HPDE6-E6E7 (cell line): ENCODE results near the gene GIMAP5.

ENCODE experiments used
- DNase-seq: peaks from one replicate; pipeline ENCODE4 v3.0.0; 2011; ENCODE audit warnings: missing footprints; ENCODE audit errors: extremely low spot score

GIMAP5 gene

GRCh38 chr7:150735596-150736358, 1.4 kb upstream of the GIMAP5 start:
- DNase-seq, result no peak

GRCh38 chr7:150736864-150737263, 354 bp upstream of the GIMAP5 start:
- no peak for DNase-seq

GRCh38 chr7:150738092-150738491, 874 bp downstream of the GIMAP5 start:
- DNase-seq, result no peak

DNA sequence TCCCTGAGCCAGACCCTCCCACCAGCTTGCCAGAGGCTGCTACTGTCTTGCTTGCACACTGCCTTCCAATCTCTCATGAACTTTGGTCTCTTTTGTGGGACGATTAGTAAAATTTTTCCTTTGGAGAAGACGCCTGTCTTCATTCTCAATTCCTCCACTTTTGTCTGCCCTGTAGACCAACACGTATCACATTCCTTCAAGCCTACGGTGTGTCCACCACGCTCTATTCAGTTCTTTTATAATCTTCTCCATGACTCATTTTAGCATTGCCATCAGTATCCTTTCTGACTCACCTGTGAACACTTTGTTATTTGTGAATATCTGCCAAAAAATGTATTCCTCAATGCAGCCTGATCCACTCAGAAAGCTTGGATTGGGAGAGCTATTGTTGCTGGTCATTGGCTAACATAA, 1.4 kb downstream of the GIMAP5 start:
- no peak for DNase-seq

- DNase-seq, result no peak
These were observed 1.8 kb downstream of the GIMAP5 start for GRCh38 chr7:150739033-150739432.

- DNase-seq, result no peak
These were observed 2.8 kb downstream of the GIMAP5 start for GRCh38 chr7:150740053-150740452.

GRCh38 chr7:150742286-150742968, 5.2 kb downstream of the GIMAP5 start:
- no peak for DNase-seq

GRCh38 chr7:150744041-150744656, 6.9 kb downstream of the GIMAP5 start:
- no peak for DNase-seq

- no peak for DNase-seq
These were observed 7.9 kb downstream of the GIMAP5 start for GRCh38 chr7:150745086-150745485.

DNA sequence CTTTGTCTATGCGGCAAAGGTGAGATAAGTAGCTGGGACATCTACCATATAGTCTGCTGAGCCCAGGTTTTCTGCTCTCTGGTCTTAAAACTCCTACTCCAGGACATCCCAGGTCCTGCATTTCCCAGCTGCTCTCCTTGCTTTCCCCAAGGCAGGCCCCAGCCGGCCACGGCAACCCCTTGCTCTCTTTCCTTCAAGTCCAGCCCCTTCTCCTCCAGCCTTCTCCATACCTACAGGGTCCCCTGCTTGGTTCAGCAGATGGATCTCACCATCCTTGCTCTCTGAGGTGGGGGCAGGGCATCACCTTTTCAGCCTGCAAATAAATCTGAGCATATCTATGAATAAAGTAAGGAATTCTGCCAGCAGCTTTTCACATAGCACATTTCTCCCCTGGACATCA, 8.7 kb downstream of the GIMAP5 start:
- DNase-seq, result no peak

- DNase-seq, result no peak
These were observed 9.7 kb downstream of the GIMAP5 start for GRCh38 chr7:150746921-150747320.

DNA sequence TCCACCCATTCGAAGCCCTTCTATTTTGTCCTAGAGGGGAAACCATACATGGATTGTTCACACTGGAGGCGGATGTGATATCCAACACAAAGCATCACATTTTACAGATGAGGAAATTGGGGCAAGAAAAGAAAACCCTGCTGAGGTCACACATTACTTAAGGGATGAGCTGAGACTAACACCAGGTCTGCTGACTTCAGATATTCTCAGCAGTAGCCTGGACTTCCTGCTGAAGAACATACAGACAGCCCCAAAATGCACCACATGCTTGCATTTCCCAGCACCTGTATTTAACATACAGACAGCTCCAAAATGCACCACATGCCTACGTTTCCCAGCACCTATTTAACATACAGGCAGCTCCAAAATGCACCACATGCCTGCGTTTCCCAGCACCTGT, 11.2 kb downstream of the GIMAP5 start:
- no peak for DNase-seq

- no peak for DNase-seq
These were observed 14.5 kb downstream of the GIMAP5 start for GRCh38 chr7:150751702-150752101.

DNA sequence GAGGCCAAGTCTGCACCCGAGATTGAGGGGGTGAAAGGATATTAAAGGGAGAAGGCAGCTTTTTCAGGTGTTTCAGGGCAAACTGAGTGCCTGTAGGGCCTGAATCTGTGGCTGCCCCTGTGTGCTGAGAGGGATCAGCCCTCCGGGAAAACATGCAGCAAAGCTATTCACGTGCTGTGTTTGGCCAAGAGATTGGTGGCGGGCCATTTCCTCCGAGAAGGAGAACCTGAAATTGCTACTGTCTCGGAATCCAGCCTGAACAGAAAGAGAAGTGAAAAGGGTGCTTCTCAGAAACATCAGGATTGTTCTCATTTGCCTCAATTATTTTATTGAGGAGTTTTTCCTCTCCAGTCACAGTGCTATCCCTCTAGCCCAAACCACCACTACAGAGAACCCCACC, 16.0 kb downstream of the GIMAP5 start:
- no peak for DNase-seq

GRCh38 chr7:150753826-150754603, 16.8 kb downstream of the GIMAP5 start:
- no peak for DNase-seq

DNA sequence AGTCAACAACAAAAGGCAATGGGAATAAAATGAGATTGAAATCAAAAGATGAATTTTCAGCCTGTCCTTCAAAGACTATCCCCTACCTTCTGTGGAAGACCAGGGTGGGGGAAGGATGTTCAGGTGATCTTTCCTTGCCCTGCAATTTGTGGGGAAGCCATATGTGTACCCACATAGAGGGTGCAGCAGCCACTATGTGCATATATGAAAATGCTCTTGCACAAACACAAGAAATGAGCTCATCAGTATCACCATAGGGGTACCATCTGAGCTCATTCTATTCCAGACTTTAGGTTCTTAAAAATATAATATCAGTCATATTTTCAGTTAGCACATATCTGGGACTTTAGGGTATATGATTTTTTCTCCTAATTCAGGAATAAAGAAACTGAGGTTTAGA, 17.7 kb downstream of the GIMAP5 start:
- no peak for DNase-seq

DNA sequence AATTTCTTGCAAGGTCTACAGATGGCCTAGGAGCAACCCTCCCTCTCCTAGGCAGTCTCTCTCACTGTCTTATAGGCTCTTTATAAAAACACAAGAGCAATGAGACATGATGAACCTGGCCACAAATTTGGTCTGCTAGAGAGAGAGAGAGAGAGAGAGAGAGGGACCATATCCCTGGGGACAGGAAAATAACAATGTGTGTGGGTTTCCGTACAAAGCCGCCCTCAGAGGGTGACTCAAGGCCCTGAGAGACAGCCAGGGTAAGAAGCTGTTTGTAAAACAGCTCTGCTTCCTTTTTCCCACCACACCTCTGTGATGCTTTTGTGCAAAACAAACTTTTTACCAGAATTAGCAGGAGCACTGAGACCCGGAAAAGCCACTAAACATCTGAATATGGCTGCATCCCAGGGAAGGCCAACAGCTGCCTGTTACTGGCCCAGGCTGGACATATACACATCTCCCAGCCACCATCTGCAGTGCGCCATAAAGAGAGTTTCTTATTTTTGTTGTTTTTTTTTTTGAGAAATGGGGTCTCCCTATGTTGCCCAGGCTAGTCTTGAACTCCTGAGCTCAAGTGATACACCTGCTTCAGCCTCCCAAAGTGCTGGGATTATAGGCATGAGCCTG, 18.4 kb downstream of the GIMAP5 start:
- DNase-seq, result no peak

DNA sequence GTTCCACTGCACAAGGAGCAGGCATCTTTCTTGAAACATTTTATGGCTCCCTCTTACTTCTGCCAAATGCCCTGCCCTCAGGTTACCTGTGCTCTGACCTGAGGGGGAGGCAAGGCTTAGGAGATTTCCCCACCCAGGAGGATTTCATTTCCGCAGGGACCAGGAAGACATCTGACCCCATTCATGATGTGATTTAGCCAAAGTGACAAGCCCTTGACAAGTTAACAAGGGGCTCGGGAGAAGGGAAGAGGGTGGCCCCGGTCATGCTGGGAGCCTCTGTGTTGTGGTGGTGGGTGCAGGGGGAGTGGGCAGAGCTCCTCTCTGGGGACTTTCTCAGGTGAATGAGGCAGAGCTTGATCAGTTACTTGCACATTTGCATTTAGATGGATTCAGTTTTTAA, 18.9 kb downstream of the GIMAP5 start:
- no peak for DNase-seq

GRCh38 chr7:150756858-150757257, 19.6 kb downstream of the GIMAP5 start:
- DNase-seq, result no peak

DNA sequence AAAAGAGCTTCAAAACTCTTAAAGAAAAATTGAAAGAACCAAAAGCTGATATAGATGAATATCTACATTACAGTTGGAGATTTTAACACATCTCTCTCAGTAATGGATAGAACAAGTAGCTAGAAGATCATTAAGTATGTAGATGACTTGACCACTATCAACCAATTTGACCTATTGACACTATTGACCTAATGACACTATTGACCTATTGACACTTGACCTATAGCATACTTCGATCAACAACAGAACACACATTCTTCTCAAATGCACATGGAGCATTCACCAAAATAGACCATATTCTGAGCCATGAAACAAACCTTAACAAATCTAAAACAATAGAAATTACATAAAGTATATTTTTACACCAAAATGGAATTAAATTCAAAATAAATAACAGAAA, 22.3 kb downstream of the GIMAP5 start:
- DNase-seq, result no peak

- DNase-seq, result no peak
These were observed 29.1 kb downstream of the GIMAP5 start for GRCh38 chr7:150766334-150766709.

DNA sequence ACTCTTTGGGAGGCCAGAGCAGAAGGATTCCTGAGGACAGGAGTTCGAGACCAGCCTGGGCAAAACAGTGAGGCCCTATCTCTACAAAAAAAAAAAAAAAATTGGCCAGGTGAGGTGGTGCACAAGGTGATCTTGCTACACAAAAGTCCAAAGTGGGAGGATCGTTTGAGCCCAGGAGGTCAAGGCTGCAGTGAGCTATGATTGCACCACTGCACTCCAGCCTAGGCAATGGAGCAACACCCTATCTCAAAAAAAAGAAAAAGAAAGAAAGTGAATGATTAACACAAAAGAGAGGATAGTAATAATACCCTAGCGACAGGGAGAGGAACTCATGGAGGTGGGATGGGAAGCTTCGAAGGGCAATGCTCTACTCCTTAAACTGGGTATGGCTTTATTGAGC, 32.5 kb downstream of the GIMAP5 start:
- DNase-seq, result no peak
